B cell (primary cell): ENCODE data around the gene FLT3LG.

Experiments used
- CTCF ChIP-seq: fragments of 200-600 bp; IDR thresholded peaks from one replicate; pipeline ENCODE4 v1.8.0; 2022; ENCODE audit warnings: antibody characterized with exemption, mild to moderate bottlenecking
- EZH2 ChIP-seq: IDR thresholded peaks from 2 replicates; pipeline ENCODE4 v1.6.1; 2012; ENCODE audit warnings: borderline replicate concordance, low read depth, mild to moderate bottlenecking, moderate library complexity, low read length; ENCODE audit not compliant: insufficient read depth, poor library complexity, severe bottlenecking

- TF ChIP-seq CTCF (no peak), EZH2 (no peak)
Observed at GRCh38 chr19:49438261-49438660, 35.8 kb upstream of the FLT3LG start.
